Omental fat pad (tissue), 4 donors: Measurements from ENCODE around the gene CDC123. TPM values are rescaled to one million over a fixed set of nuclear protein-coding genes. Genes with fewer than 3 reads are reported as not detected.
"Not testable (repeated sequence)": the region's sequence is repeated elsewhere in the genome, so short reads cannot be mapped to it uniquely, and the experiment has no call there.

Experiments
- ATAC-seq: fragments of 150-250 bp; one replicate; pipeline ENCODE4 v1.9.1; 2016; ENCODE audit warnings: mild to moderate bottlenecking, moderate library complexity; ENCODE audit not compliant: low FRiP score
- DNase-seq: peaks from one replicate; pipeline ENCODE4 v3.0.0-alpha.2; 2019; ENCODE audit warnings: low spot score
- total RNA-seq, 4 donors: library from RNA; depleted of rRNA; stranded (reverse); fragments of >200 nt; gene quantifications; one replicate each; pipeline ENCODE4 v1.1.0, GENCODE V29; 2016
- TF ChIP-seq, protein P1 (sequence below), 3 donors: fragments of 450-650 bp; IDR thresholded peaks; one replicate each; pipeline ENCODE4 v1.5.1; 2016 to 2017; ENCODE audit warnings: antibody characterized with exemption in 3 of 3, mild to moderate bottlenecking in 3 of 3, moderate library complexity in 2 of 3

CDC123 gene
- total RNA-seq, 4 donors from 2014 or later, result 54.4 to 111 (median 64.2) TPM

DNA sequence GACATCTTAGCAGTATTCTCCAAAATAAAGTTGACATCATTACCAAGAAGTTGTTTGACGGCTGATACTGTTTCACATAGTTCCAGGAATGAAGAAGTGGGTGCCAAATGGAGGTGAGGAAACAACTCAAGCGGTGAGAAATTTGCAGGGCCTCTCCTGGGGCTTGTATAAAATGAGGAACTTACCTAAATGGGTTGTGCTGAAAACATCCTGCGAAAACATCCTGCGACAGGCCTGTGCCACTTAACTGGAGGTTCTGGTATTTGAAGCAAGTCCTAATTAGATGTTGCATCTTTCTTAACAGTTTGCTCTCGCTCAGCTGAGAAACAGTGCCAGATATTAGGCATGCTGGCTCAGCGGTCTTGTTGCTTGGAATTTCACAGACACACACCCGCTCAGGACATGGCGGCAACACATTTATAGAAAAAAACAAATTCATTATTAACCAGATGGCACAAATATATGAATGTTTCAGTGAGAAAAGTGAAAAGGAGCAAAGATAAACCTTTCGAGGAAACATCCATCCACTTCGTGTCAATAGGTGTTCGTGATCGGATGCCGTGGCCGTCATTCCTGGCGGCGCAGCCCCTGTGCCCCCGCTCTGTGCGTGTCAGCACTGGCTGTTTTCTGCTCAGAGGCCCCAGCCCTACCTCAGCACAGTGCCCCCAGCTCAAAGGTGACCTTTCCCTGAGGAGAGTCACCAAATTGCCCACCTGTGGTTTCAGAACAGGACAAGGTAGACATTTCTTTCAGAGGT lies 48.1 kb downstream of the CDC123 start:
- ATAC-seq, result no peak
- no peak for DNase-seq
- TF ChIP-seq, protein P1, sequence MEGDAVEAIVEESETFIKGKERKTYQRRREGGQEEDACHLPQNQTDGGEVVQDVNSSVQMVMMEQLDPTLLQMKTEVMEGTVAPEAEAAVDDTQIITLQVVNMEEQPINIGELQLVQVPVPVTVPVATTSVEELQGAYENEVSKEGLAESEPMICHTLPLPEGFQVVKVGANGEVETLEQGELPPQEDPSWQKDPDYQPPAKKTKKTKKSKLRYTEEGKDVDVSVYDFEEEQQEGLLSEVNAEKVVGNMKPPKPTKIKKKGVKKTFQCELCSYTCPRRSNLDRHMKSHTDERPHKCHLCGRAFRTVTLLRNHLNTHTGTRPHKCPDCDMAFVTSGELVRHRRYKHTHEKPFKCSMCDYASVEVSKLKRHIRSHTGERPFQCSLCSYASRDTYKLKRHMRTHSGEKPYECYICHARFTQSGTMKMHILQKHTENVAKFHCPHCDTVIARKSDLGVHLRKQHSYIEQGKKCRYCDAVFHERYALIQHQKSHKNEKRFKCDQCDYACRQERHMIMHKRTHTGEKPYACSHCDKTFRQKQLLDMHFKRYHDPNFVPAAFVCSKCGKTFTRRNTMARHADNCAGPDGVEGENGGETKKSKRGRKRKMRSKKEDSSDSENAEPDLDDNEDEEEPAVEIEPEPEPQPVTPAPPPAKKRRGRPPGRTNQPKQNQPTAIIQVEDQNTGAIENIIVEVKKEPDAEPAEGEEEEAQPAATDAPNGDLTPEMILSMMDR (IDR thresholded peaks at IDR 0.05), result no peak

DNA sequence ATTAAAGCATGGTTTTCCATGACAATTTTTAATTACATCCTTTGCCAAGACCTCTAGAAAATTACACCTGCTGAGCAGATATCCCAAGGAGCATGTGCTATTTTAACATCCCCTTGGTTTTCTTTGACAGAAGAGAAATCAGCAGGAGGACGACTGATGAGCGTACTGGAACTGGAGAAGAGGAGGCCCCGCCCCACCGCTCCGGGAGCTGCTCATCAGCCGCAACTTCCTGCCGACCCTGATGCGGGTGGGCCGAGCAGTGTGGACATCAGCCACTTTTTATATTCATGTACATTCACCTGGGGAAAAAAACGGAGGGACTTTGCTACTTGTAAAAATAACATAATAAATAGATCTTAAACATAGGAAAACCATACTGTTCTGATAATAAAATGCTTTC lies 54.2 kb downstream of the CDC123 start:
- DNase-seq (no peak), ATAC-seq (no peak)
- TF ChIP-seq, protein P1 (IDR thresholded peaks at IDR 0.05), result no peak

DNA sequence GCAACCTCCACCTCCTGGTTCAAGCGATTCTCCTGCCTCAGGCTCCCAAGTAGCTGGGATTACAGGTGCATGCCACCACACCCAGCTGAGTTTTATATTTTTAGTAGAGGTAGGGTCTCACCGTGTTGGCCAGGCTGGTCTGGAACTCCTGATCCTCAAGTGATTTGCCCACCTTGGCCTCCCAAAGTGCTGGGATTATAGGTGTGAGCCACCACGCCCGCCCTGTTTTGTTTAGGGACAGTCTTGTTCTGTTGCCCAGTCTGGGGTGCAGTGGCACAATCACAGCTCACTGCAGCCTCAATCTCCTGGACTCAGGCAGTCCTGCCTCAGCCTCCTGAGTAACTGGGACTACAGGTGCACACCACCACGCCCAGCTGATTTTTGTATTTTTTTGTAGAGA lies 54.7 kb downstream of the CDC123 start:
- not testable (repeated sequence) for DNase-seq, ATAC-seq

DNA sequence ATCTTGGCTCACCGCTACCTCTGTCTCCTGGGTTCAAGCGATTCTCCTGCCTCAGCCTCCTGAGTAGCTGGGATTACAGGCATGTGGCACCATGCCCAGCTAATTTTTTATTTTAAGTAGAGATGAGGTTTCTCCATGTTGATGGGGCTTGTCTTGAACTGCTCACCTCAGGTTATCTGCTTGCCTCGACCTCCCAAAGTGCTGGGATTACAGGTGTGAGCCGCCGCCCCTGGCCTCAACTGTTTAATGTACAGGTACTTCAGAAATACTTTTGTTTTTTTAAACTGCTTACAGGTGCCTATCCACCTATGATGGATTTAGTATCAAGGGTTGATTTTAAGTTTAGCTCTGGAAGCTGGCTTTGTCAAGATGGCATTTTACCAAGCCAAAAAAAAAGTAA lies 55.6 kb downstream of the CDC123 start:
- no peak for DNase-seq
- no peak for ATAC-seq

DNA sequence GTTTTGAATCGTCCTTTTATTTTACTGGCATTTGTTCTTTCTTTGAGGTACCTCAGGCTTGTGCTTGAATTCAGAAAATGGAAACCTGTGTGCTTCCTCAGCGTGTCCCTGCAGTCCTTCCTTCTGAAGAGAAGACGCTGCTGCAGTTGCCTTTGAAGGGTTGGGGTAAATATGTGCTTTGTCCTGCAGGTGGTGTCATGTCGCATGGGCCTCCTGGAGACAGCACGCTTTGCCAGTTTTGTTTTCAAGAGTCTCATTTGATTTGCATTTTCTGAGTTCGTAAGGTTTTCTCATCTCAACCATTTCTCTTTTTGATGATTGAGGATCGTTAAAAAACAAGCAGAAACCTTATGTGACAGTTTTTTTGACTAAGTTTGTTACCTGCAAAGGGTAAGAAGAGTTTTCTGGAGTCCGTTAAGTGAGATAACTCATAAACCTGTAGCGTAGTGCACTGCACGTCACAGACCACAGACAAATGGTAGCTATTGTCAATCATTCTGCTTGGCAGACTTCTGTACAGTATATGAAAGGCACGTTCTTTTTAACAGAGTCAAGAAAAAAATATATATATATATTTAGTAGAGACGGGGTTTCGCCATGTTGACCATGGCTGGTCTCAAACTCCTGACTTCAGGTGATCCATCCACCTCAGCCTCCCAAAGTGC lies 57.0 kb downstream of the CDC123 start:
- DNase-seq (no peak), ATAC-seq (no peak)
- TF ChIP-seq, protein P1 (IDR thresholded peaks at IDR 0.05), result no peak

More for the DNA sequence above, 55.6 kb downstream of the CDC123 start:
- TF ChIP-seq, protein P1 (IDR thresholded peaks at IDR 0.05), result no peak

DNA sequence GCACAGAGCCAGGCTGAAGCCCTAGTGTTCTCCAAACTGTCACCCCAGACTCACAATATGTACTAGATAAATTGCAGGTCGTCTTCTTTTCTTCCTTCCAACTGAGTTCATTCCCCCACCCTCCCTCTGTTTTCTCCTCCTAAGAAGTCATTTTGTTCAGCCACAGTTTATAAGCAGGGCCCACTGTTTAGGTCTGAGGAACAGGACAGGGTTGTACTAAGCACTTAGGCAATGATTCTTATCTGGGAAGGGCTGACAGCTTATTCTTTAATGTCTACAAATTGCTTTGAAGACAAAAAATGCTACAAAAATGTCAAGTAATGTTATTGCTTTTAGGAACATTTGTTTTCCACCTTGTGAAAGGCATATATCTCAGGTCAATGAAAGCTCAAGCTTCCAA lies 59.1 kb downstream of the CDC123 start:
- TF ChIP-seq, protein P1 (IDR thresholded peaks at IDR 0.05), result no peak
- DNase-seq (no peak), ATAC-seq (no peak)

DNA sequence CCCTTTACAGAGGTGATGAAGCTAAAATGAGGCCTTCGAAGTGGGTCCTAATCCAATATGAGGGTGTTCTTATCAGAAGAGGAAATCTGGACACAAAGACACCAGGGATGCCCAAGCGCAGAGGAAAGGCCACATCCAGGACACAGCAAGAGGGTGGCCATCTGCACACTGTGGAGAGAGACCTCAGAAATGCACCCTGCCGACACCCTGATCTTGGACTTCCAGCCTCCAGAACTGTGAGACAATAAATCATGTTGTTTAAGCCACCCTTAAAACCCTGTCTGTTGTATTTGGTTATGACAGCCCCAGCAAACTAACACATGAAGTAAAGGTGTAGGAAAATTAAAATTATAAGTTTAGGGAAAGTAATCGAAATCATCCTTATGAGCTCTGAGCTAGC lies 64.0 kb downstream of the CDC123 start:
- TF ChIP-seq, protein P1 (IDR thresholded peaks at IDR 0.05), result no peak
- DNase-seq, result no peak
- ATAC-seq, result no peak
